Testis (tissue), 3 donors: ENCODE data around the gene PHF24. TPM values are rescaled to one million over a fixed set of nuclear protein-coding genes. Genes with fewer than 3 reads are reported as not detected.

Source experiments
- DNase-seq: peaks from one replicate; pipeline ENCODE4 v3.0.0-alpha.2; 2019
- H3K27ac ChIP-seq, 2 donors: fragments of 200-600 bp; sonication (generic); one replicate each; pipeline ENCODE4 v1.5.1; 2019
- H3K27me3 ChIP-seq: fragments of 200-600 bp; sonication (generic); one replicate; pipeline ENCODE4 v1.5.1; 2019
- H3K36me3 ChIP-seq: fragments of 200-600 bp; sonication (generic); one replicate; pipeline ENCODE4 v1.5.1; 2017; ENCODE audit warnings: low read depth; ENCODE audit errors: missing control alignments
- H3K4me1 ChIP-seq: fragments of 200-600 bp; sonication (generic); one replicate; pipeline ENCODE4 v1.5.1; 2019
- H3K4me3 ChIP-seq, 2 donors: fragments of 200-600 bp; sonication (generic); one replicate each; pipeline ENCODE4 v1.5.1; 2017 to 2019
- H3K9me3 ChIP-seq: fragments of 200-600 bp; sonication (generic); one replicate; pipeline ENCODE4 v1.5.1; 2017
- POLR2A ChIP-seq: fragments of 450-650 bp; IDR thresholded peaks from one replicate; pipeline ENCODE4 v1.6.1; 2017; ENCODE audit warnings: antibody characterized with exemption, mild to moderate bottlenecking, moderate library complexity
- WGBS, 2 donors: methylation state at CpG; one replicate each; pipeline ENCODE4 v1.1.5; 2018; 5-methylcytosine and 5-hydroxymethylcytosine counted together
- intact Hi-C: fragments of 100-400 bp; cut with DNase I; formaldehyde crosslinking; loops from one replicate; pipeline ENCODE4 v1.15.1; 2023; ENCODE audit warnings: low total_unique reads
- polyA plus RNA-seq: library from polyadenylated mRNA; stranded (reverse); fragments of 350-450 nt; fragmentation: Illumina TruSeq; extraction: RNeasy Lipid Tissue Mini Kit (QIAGEN cat#74804); gene quantifications from one replicate; pipeline ENCODE4 v1.2.3, GENCODE V29; 2014; ENCODE audit warnings: low read depth, low replicate concordance; ENCODE audit not compliant: insufficient read depth
- total RNA-seq, 2 donors: library from RNA; depleted of rRNA; stranded (reverse); fragments of >200 nt; gene quantifications; one replicate each; pipeline ENCODE4 v1.2.3, GENCODE V29; 2016
- TF ChIP-seq, protein P1 (sequence below), 3 experiments: fragments of 450-650 bp in 2 of 3; fragments of 200-600 bp in 1 of 3; sonication (generic) in 1 of 3; IDR thresholded peaks; one replicate each; pipeline ENCODE4 v1.5.1; 2016 to 2019; ENCODE audit warnings: antibody characterized with exemption in 3 of 3, mild to moderate bottlenecking in 2 of 3, moderate library complexity in 1 of 3

The PHF24 gene
- total and polyA plus RNA-seq, 3 donors from 2014 or later: 44.8 to 132 (median 93.3) TPM

DNA sequence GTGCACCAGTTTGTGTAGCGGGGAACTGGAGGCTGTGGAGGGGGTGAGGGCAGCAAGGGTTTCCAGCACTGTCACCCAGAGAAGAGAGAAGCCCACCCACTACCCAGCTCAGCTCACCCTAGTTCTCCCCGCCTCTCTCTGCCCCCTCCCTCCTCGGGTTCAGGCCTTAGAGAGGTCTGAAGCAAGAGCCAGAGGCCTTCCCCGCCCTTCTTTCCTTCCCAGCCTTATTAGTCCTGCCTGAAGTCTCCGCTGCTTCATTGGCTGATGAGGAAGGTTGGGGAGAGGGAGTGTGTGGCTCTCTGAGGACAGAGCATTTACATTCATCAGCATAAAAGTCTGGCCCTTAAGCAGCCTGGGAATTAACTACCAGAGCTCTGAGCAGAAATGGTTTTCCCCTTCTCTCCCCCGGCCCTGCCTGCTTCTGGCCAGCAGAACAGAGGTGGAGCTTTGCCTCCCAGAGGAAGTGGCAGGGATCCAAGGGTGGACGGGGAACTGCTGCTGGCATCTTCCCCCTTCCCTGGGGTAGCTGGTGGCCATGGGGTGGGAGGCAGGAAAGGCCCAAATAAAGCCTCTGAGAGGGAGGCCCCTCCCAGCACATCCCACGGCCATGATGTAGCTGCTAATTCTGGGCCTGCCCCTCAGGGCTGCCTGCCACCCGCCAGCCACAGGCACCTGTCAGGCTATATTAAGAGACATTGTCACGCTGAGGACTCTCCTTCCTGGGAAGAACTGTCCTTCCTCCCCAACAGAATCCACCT, 35.6 kb downstream of the PHF24 start:
- peaks cover 51% of the 10 kb centered on the region for H3K4me1 ChIP-seq
- 30 to 50% methylated on average over 7 to 10 of the region's 10 CpGs for WGBS, 2 donors
- H3K27me3 ChIP-seq: no peaks in the 10 kb centered on the region
- no peak overlapping the region for H3K4me3 ChIP-seq
- TF ChIP-seq, protein P1, sequence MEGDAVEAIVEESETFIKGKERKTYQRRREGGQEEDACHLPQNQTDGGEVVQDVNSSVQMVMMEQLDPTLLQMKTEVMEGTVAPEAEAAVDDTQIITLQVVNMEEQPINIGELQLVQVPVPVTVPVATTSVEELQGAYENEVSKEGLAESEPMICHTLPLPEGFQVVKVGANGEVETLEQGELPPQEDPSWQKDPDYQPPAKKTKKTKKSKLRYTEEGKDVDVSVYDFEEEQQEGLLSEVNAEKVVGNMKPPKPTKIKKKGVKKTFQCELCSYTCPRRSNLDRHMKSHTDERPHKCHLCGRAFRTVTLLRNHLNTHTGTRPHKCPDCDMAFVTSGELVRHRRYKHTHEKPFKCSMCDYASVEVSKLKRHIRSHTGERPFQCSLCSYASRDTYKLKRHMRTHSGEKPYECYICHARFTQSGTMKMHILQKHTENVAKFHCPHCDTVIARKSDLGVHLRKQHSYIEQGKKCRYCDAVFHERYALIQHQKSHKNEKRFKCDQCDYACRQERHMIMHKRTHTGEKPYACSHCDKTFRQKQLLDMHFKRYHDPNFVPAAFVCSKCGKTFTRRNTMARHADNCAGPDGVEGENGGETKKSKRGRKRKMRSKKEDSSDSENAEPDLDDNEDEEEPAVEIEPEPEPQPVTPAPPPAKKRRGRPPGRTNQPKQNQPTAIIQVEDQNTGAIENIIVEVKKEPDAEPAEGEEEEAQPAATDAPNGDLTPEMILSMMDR (IDR thresholded peaks at IDR 0.05): no peak
- no peak for TF ChIP-seq POLR2A
- intact Hi-C loops: loop anchor here (10.0 kb wide), 1 partner anchor 111 kb away; the partner anchor contains the start of gene STOML2
- peak; percentile 72 for DNase-seq
- H3K36me3 ChIP-seq: no peaks in the 10 kb centered on the region
- no peaks in the 10 kb centered on the region for H3K9me3 ChIP-seq
- peak overlapping the region; percentile 83 to 91 for H3K27ac ChIP-seq

DNA sequence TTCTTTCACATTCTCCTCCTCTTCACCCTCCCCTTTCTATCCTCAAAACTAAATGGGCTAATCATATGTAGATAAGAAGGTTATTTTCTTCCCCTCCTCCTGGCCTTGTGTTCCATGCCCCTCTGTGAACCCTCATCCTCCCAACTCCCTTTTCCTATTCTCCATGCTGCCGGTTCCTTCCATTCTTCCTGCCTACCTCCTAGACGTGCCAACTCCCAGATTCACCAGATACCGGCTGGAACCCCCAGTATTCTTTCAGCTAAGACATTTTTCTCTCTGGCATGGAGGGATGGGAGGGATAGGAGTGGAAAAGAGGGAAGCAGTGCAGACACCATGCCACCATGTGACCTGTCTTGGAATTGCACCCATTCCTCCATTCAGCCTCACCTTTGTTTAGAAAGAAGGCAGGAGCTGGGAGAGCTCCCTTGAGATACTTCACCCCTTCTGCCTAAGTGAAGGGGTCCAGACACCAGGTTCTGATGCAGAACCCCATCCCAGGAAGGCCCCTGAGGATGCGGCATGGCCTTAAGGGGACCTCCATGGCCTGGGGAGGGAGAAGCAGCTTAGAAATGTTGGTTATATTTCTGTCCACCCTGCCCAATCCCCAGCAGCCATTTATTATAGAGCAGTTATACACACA, 36.3 kb downstream of the PHF24 start:
- WGBS, 2 donors: 44 to 59% methylated on average over 4 of the region's 4 CpGs
- DNase-seq: peak; percentile 53
- Histone ChIP-seq H3K27ac (peak overlapping the region; percentile 83 to 91), H3K4me3 (no peak overlapping the region), H3K36me3 (no peaks in the 10 kb centered on the region), H3K27me3 (no peaks in the 10 kb centered on the region), H3K9me3 (no peaks in the 10 kb centered on the region), H3K4me1 (peaks cover 51% of the 10 kb centered on the region)
- TF ChIP-seq POLR2A: no peak
- TF ChIP-seq, protein P1 (IDR thresholded peaks at IDR 0.05): peak in 2 of 3 experiments; percentile 30 to 43
- intact Hi-C loops: loop anchor here (10.0 kb wide), 1 partner anchor 110 kb away; the partner anchor contains the start of gene STOML2

DNA sequence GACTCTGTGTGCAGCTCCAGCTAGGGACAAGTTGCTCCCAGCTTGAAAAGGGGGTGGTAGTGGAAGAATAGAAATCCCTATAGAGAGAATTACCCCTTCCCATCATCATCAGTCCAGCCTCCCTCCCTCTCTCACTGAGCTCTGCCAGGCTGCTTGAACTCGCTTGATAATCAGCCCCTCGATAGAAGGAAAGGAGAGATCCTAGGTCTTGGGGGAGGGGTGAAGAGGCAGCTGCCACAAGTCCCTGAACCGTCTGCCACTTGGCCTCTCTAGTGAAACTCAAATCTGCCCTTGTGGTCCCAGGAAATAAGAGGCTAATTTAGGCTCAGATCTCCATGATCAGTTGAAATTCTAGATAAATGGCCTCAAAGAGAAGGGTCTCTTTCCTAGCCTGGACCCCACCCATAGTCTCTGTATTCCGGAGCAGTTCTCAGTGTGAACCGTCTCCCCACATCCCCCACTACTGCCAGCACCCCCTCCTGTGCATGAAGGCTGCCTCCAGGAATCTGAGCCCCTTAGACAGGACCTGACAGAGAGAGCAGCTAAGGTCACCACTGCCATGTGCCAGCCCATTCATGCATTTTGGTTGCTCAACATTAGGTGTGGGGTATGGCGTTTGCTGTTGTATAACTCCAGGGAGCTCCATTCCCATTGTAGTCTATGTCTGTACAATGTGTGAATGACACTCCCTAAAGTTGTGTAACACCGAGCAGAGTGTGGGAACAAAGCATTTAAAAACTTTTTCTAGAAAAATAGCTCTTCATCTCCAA, 37.0 kb downstream of the PHF24 start:
- TF ChIP-seq, protein P1 (IDR thresholded peaks at IDR 0.05): no peak
- no peak for TF ChIP-seq POLR2A
- no peak for DNase-seq
- Histone ChIP-seq H3K36me3 (no peaks in the 10 kb centered on the region), H3K4me1 (peaks cover 48% of the 10 kb centered on the region), H3K27me3 (no peaks in the 10 kb centered on the region), H3K4me3 (no peak overlapping the region), H3K27ac (peak overlapping the region; percentile 83 to 91), H3K9me3 (no peaks in the 10 kb centered on the region)
- WGBS, 2 donors: 66 to 69% methylated on average over 7 of the region's 7 CpGs
- intact Hi-C loops: loop anchor here (10.0 kb wide), 1 partner anchor 110 kb away; the partner anchor contains the start of gene STOML2

DNA sequence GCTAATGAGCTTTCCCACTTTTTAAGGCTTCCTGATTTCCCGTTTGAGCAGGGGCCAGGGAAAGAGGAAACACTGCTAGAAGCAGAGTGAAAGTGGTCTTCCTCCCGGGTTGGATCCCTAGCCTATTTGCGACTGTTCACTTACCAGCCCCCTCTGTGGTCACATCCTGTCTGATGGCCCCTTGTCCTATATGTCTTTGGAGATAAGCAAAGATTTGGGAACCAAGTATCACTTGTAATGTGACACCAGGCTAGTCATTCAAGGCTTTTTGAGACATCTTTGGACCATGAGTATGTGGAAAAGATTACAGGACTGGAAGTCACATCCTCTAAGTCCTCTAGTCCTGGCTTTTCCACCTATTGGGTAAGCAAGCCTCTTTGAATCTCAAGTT, 37.6 kb downstream of the PHF24 start:
- intact Hi-C loops: loop anchor here (10.0 kb wide), 1 partner anchor 109 kb away; the partner anchor contains the start of gene STOML2
- Histone ChIP-seq H3K4me3 (no peak overlapping the region), H3K36me3 (no peaks in the 10 kb centered on the region), H3K27ac (no peak overlapping the region), H3K4me1 (peaks cover 43% of the 10 kb centered on the region), H3K9me3 (no peaks in the 10 kb centered on the region), H3K27me3 (no peaks in the 10 kb centered on the region)
- WGBS, 2 donors: 61 to 66% methylated on average over 3 of the region's 3 CpGs
- no peak for DNase-seq
- no peak for TF ChIP-seq POLR2A
- TF ChIP-seq, protein P1 (IDR thresholded peaks at IDR 0.05): no peak
